ENCODE measurements around the gene TBL1X. TPM values are rescaled to one million over a fixed set of nuclear protein-coding genes. Genes with fewer than 3 reads are reported as not detected.

TBL1X gene
- total and polyA plus RNA-seq, 2 of the 13 experiments (the other 11 are each of a cell fraction or from before 2014, with no cell fraction given), result 17.6 to 19.9 TPM

DNA sequence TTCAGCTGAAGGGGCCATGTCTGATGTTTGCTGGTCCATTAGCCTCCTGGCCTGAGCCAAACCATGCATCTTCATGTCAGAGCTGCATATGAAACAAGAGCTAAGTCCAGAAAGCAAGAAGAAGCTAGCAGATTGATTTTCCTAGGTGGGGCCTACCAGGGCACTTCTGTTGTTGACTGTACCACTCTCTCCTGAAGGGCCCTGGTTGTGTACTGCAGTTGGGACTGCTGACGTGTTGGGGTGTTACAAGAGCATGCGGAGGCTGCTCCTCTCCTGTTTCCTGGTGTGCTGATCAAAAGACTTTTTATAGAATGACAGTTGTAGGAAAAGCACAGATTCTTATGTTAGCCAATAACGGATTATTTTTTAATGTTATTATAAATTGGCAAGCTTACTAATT is 145.1 kb downstream of the TBL1X start (continued):
- TF ChIP-seq ZNF460 (CRISPR knock-in tag; IDR thresholded peaks at IDR 0.05; ENCODE audit: borderline replicate concordance) (no peak), ZNF350 (CRISPR knock-in tag; IDR thresholded peaks at IDR 0.05; ENCODE audit: borderline replicate concordance, low read depth) (no peak), MZF1 (CRISPR knock-in tag; IDR thresholded peaks at IDR 0.05; ENCODE audit: borderline replicate concordance) (no peak), RFX1 (IDR thresholded peaks at IDR 0.05) (no peak)
- TF ChIP-seq, protein P1, sequence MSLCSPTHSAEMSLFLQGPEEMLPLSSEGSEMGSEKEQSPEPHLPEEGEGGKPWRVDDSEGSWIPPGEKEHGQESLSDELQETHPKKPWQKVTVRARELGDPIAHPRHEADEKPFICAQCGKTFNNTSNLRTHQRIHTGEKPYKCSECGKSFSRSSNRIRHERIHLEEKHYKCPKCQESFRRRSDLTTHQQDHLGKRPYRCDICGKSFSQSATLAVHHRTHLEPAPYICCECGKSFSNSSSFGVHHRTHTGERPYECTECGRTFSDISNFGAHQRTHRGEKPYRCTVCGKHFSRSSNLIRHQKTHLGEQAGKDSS (CRISPR knock-in tag; IDR thresholded peaks at IDR 0.05; ENCODE audit: borderline replicate concordance, low read depth), result no peak

GRCh38 chrX:9610771-9611392 is 146.0 kb downstream of the TBL1X start:
- H3K36me3 ChIP-seq (replicated peaks in 1 of 2; ENCODE audit: control insufficient read depth in 1 of 2, insufficient read depth in 2 of 2, low read length in 2 of 2), result peaks cover 0 to 1% of the 10 kb centered on the region in 2 experiments; a peak in 2 of 5 replicates
- H3K4me1 ChIP-seq (ENCODE audit: insufficient read depth, low read length), result peaks cover 37% of the 10 kb centered on the region
- no peaks in the 10 kb centered on the region for H3K9me3 ChIP-seq (ENCODE audit: low read length)
- no peak for DNase-seq (ENCODE audit: low spot score)
- H3K27ac ChIP-seq (ENCODE audit: extremely low read length, insufficient read depth, low read length), result no peak overlapping the region
- peak; percentile 39; the same call in 2 of the 3 replicates for ATAC-seq
- H3K79me2 ChIP-seq (ENCODE audit: insufficient read depth, low read length), result peaks cover 9% of the 10 kb centered on the region
- peaks cover 12% of the 10 kb centered on the region; the same call in 1 of the 2 replicates for H4K20me1 ChIP-seq (ENCODE audit: insufficient read depth, low read length)
- H3K4me3 ChIP-seq (replicated peaks in 1 of 3; ENCODE audit: insufficient read depth in 1 of 3, low read depth in 2 of 3, low read length in 3 of 3), result no peak overlapping the region
- no peak overlapping the region for H2AFZ ChIP-seq (ENCODE audit: low read length)
- H3K4me2 ChIP-seq (ENCODE audit: low read depth, low read length), result no peak overlapping the region
- TF ChIP-seq, protein P2, sequence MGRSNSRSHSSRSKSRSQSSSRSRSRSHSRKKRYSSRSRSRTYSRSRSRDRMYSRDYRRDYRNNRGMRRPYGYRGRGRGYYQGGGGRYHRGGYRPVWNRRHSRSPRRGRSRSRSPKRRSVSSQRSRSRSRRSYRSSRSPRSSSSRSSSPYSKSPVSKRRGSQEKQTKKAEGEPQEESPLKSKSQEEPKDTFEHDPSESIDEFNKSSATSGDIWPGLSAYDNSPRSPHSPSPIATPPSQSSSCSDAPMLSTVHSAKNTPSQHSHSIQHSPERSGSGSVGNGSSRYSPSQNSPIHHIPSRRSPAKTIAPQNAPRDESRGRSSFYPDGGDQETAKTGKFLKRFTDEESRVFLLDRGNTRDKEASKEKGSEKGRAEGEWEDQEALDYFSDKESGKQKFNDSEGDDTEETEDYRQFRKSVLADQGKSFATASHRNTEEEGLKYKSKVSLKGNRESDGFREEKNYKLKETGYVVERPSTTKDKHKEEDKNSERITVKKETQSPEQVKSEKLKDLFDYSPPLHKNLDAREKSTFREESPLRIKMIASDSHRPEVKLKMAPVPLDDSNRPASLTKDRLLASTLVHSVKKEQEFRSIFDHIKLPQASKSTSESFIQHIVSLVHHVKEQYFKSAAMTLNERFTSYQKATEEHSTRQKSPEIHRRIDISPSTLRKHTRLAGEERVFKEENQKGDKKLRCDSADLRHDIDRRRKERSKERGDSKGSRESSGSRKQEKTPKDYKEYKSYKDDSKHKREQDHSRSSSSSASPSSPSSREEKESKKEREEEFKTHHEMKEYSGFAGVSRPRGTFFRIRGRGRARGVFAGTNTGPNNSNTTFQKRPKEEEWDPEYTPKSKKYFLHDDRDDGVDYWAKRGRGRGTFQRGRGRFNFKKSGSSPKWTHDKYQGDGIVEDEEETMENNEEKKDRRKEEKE (IDR thresholded peaks at IDR 0.05), result no peak
- TF ChIP-seq ARID2 (CRISPR knock-in tag; IDR thresholded peaks at IDR 0.05; ENCODE audit: borderline replicate concordance) (no peak), ZNF790 (CRISPR knock-in tag; IDR thresholded peaks at IDR 0.05; ENCODE audit: borderline replicate concordance) (no peak), ZNF446 (CRISPR knock-in tag; IDR thresholded peaks at IDR 0.05) (no peak), ZSCAN22 (CRISPR knock-in tag; IDR thresholded peaks at IDR 0.05) (no peak), SAP130 (CRISPR knock-in tag; IDR thresholded peaks at IDR 0.05; ENCODE audit: low read depth) (no peak), ZNF225 (CRISPR knock-in tag; IDR thresholded peaks at IDR 0.05) (no peak)
- H3K27me3 ChIP-seq (ENCODE audit: control insufficient read depth in 1 of 2, insufficient read depth in 2 of 2, low read length in 2 of 2), result no peaks in the 10 kb centered on the region
- ChIA-PET CTCF (ENCODE audit: low intra/inter-chr PET ratio, low total read pairs) (no interaction called here), POLR2A (no interaction called here)
- intact Hi-C loops (cut with micrococcal nuclease; ENCODE audit: unreplicated experiment), result loop anchor here (10.0 kb wide), 1 partner anchor 146 kb away; the partner anchor contains the start of gene TBL1X
- WGBS (ENCODE audit: low lambda C conversion rate), result 65% methylated on average over 5 of the region's 5 CpGs
- FAIRE-seq, result no peak
- in situ Hi-C loops (cut with HindIII; ENCODE audit: extremely low pct_ligation_motif_present, low pct_unique_long_range_greater_than_20kb), result no loop called here
- no TSS peak for BruUV-seq (replicated peaks)
- no peak overlapping the region for H3K9ac ChIP-seq (ENCODE audit: insufficient read depth, low read depth, low read length)
